GM23338 (cell line): ENCODE data around the gene MTMR8. TPM values are rescaled to one million over a fixed set of nuclear protein-coding genes. Genes with fewer than 3 reads are reported as not detected.

Experiments used
- ATAC-seq: fragments of 200-7000 bp; cut with Tn5 transposase; 3 replicates; pipeline ENCODE4 v1.9.1; 2020
- DNase-seq: peaks from one replicate; pipeline ENCODE4 v3.0.0-alpha.2; 2015; ENCODE audit warnings: low spot score
- H2AFZ ChIP-seq: fragments of 200-600 bp; sonication (generic); 2 replicates; pipeline ENCODE4 v1.8.0; 2016; ENCODE audit warnings: antibody characterized with exemption, mild to moderate bottlenecking, moderate library complexity
- H3F3A ChIP-seq: fragments of 200-600 bp; sonication (generic); replicated peaks from 2 replicates; pipeline ENCODE4 v1.8.0; 2017; ENCODE audit warnings: antibody characterized with exemption, mixed run types, low read depth
- H3K27ac ChIP-seq: fragments of 200-600 bp; sonication (generic); 2 replicates; pipeline ENCODE4 v1.6.1; 2016; ENCODE audit warnings: low read depth
- H3K27me3 ChIP-seq: fragments of 200-600 bp; sonication (generic); 2 replicates; pipeline ENCODE4 v1.8.0; 2016; ENCODE audit warnings: mild to moderate bottlenecking, mixed run types, moderate library complexity; ENCODE audit not compliant: insufficient read depth
- H3K36me3 ChIP-seq: fragments of 200-600 bp; sonication (generic); 2 replicates; pipeline ENCODE4 v1.8.0; 2016; ENCODE audit warnings: mild to moderate bottlenecking; ENCODE audit not compliant: insufficient read depth
- H3K4me1 ChIP-seq: fragments of 200-600 bp; sonication (generic); 2 replicates; pipeline ENCODE4 v1.8.0; 2016; ENCODE audit warnings: mild to moderate bottlenecking, moderate library complexity; ENCODE audit not compliant: insufficient read depth
- H3K4me2 ChIP-seq: fragments of 200-600 bp; sonication (generic); 2 replicates; pipeline ENCODE4 v1.7.1; 2017; ENCODE audit warnings: mixed run types
- H3K4me3 ChIP-seq: fragments of 200-600 bp; sonication (generic); 2 replicates; pipeline ENCODE4 v1.6.1; 2016; ENCODE audit warnings: mixed run types
- H3K79me2 ChIP-seq: fragments of 200-600 bp; sonication (generic); replicated peaks from 2 replicates; pipeline ENCODE4 v1.8.0; 2017; ENCODE audit warnings: mild to moderate bottlenecking; ENCODE audit not compliant: insufficient read depth
- H3K9me2 ChIP-seq: fragments of 200-600 bp; sonication (generic); 2 replicates; pipeline ENCODE4 v1.8.0; 2017; ENCODE audit not compliant: insufficient read depth
- H4K20me1 ChIP-seq: fragments of 200-600 bp; sonication (generic); replicated peaks from 2 replicates; pipeline ENCODE4 v1.8.0; 2017; ENCODE audit warnings: mild to moderate bottlenecking; ENCODE audit not compliant: insufficient read depth
- H3K27ac Mint-ChIP-seq: 2 replicates; pipeline ENCODE4 v1.8.0; 2020; ENCODE audit warnings: inconsistent platforms, mild to moderate bottlenecking, moderate library complexity, mixed read lengths
- H3K27me3 Mint-ChIP-seq: 3 replicates; pipeline ENCODE4 v1.8.0; 2022; ENCODE audit warnings: low read depth, mild to moderate bottlenecking, moderate library complexity, mixed read lengths, inconsistent platforms; ENCODE audit not compliant: insufficient read depth, poor library complexity
- H3K36me3 Mint-ChIP-seq: 3 replicates; pipeline ENCODE4 v1.8.0; 2021; ENCODE audit warnings: low read depth, mild to moderate bottlenecking, inconsistent platforms, moderate library complexity, mixed read lengths
- H3K4me1 Mint-ChIP-seq: 3 replicates; pipeline ENCODE4 v1.8.0; 2020; ENCODE audit warnings: mild to moderate bottlenecking, inconsistent platforms, mixed read lengths
- H3K4me3 Mint-ChIP-seq: 3 replicates; pipeline ENCODE4 v1.8.0; 2021; ENCODE audit warnings: moderate library complexity, mild to moderate bottlenecking, inconsistent platforms, mixed read lengths
- H3K9me3 Mint-ChIP-seq: 3 replicates; pipeline ENCODE4 v1.8.0; 2020; ENCODE audit warnings: moderate library complexity, mild to moderate bottlenecking, inconsistent platforms, mixed read lengths
- CREB1 ChIP-seq: fragments of 250-450 bp; sonication (Bioruptor Pico); IDR thresholded peaks from 2 replicates; pipeline ENCODE4 v1.5.0; 2020; ENCODE audit warnings: low read depth, mild to moderate bottlenecking, moderate library complexity
- EZH2 ChIP-seq: fragments of 200-600 bp; sonication (generic); IDR thresholded peaks from one replicate; pipeline ENCODE4 v1.8.0; 2017; ENCODE audit warnings: antibody characterized with exemption, mild to moderate bottlenecking, low read depth; ENCODE audit not compliant: unreplicated experiment
- EZH2phosphoT487 ChIP-seq: fragments of 200-600 bp; sonication (generic); IDR thresholded peaks from one replicate; pipeline ENCODE4 v1.8.1; 2018; ENCODE audit warnings: antibody characterized with exemption; ENCODE audit not compliant: unreplicated experiment
- JUNB ChIP-seq: IDR thresholded peaks from one replicate; pipeline ENCODE4 v1.6.1; 2016; ENCODE audit warnings: antibody characterized with exemption; ENCODE audit not compliant: unreplicated experiment
- NANOG ChIP-seq: IDR thresholded peaks from 2 replicates; pipeline ENCODE4 v1.6.1; 2016; ENCODE audit warnings: antibody characterized with exemption, borderline replicate concordance
- POLR2AphosphoS5 ChIP-seq: IDR thresholded peaks from 2 replicates; pipeline ENCODE4 v1.6.1; 2016; ENCODE audit warnings: antibody characterized with exemption, low read depth
- REST ChIP-seq: IDR thresholded peaks from one replicate; pipeline ENCODE4 v1.6.1; 2018; ENCODE audit warnings: antibody characterized with exemption; ENCODE audit not compliant: unreplicated experiment
- STAT1 ChIP-seq: IDR thresholded peaks from one replicate; pipeline ENCODE4 v1.6.1; 2016; ENCODE audit warnings: antibody characterized with exemption; ENCODE audit not compliant: unreplicated experiment
- ZNF114 ChIP-seq: fragments of 250-450 bp; sonication (Bioruptor Pico); IDR thresholded peaks from 2 replicates; pipeline ENCODE4 v1.5.0; 2020; ENCODE audit warnings: mild to moderate bottlenecking, moderate library complexity
- ZNF331 ChIP-seq: fragments of 250-450 bp; sonication (Bioruptor Pico); IDR thresholded peaks from 2 replicates; pipeline ENCODE4 v1.5.0; 2020; ENCODE audit warnings: low read depth, mild to moderate bottlenecking, moderate library complexity
- polyA plus RNA-seq: library from polyadenylated mRNA; unstranded; fragments of >200 nt; fragmentation: Nextera tagmentation; extraction: Ambion mirVana; gene quantifications from 2 replicates; pipeline ENCODE4 v1.2.1, GENCODE V29; 2016
- total RNA-seq: library from RNA; depleted of rRNA; stranded (reverse); fragments of >200 nt; shearing (Covaris generic); gene quantifications from 2 replicates; pipeline ENCODE4 v1.2.3, GENCODE V29; 2014
- TF ChIP-seq, protein P1 (sequence below), 2 experiments: fragments of 200-600 bp in 1 of 2; sonication (generic) in 1 of 2; conservative IDR thresholded peaks; 2 replicates each; pipeline versions ENCODE4 v1.5.1 to v1.6.1; 2016 to 2017; ENCODE audit warnings: antibody characterized with exemption in 2 of 2, low read depth in 2 of 2, mild to moderate bottlenecking in 2 of 2, moderate library complexity in 1 of 2
- TF ChIP-seq, protein P2 (sequence below): fragments of 250-450 bp; sonication (Bioruptor Pico); IDR thresholded peaks from 2 replicates; pipeline ENCODE4 v1.5.0; 2020; ENCODE audit warnings: mild to moderate bottlenecking, moderate library complexity
- TF ChIP-seq, protein P3 (sequence below): IDR thresholded peaks from 2 replicates; pipeline ENCODE4 v1.6.1; 2016; ENCODE audit warnings: antibody characterized with exemption

The MTMR8 gene
- total and polyA plus RNA-seq, 2 experiments from 2014 or later, result 5.6 to 8.8 TPM

- Mint-ChIP-seq H3K9me3 (no peaks in the 10 kb centered on the region), H3K27ac (no peak overlapping the region), H3K36me3 (no peaks in the 10 kb centered on the region; the same call in 1 of the 3 replicates), H3K4me1 (no peaks in the 10 kb centered on the region), H3K27me3 (no peaks in the 10 kb centered on the region), H3K4me3 (no peak overlapping the region)
- Histone ChIP-seq H3K27ac (no peak overlapping the region), H3K4me1 (no peaks in the 10 kb centered on the region), H2AFZ (no peak overlapping the region), H3K27me3 (no peaks in the 10 kb centered on the region), H3K36me3 (no peaks in the 10 kb centered on the region), H4K20me1 (no peaks in the 10 kb centered on the region), H3K9me2 (no peaks in the 10 kb centered on the region), H3F3A (no peaks in the 10 kb centered on the region), H3K4me3 (no peak overlapping the region), H3K79me2 (no peaks in the 10 kb centered on the region), H3K4me2 (no peak overlapping the region)
- DNase-seq (no peak), ATAC-seq (no peak)
- TF ChIP-seq POLR2AphosphoS5 (no peak), EZH2 (no peak), EZH2phosphoT487 (no peak), STAT1 (no peak), JUNB (no peak), REST (no peak), CREB1 (CRISPR knock-in tag) (no peak), ZNF114 (no peak), ZNF331 (CRISPR knock-in tag) (no peak), NANOG (no peak)
- TF ChIP-seq, protein P1, sequence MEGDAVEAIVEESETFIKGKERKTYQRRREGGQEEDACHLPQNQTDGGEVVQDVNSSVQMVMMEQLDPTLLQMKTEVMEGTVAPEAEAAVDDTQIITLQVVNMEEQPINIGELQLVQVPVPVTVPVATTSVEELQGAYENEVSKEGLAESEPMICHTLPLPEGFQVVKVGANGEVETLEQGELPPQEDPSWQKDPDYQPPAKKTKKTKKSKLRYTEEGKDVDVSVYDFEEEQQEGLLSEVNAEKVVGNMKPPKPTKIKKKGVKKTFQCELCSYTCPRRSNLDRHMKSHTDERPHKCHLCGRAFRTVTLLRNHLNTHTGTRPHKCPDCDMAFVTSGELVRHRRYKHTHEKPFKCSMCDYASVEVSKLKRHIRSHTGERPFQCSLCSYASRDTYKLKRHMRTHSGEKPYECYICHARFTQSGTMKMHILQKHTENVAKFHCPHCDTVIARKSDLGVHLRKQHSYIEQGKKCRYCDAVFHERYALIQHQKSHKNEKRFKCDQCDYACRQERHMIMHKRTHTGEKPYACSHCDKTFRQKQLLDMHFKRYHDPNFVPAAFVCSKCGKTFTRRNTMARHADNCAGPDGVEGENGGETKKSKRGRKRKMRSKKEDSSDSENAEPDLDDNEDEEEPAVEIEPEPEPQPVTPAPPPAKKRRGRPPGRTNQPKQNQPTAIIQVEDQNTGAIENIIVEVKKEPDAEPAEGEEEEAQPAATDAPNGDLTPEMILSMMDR (conservative IDR thresholded peaks at IDR 0.05; ENCODE audit: low read depth in 2 of 2), result no peak
- TF ChIP-seq, protein P2, sequence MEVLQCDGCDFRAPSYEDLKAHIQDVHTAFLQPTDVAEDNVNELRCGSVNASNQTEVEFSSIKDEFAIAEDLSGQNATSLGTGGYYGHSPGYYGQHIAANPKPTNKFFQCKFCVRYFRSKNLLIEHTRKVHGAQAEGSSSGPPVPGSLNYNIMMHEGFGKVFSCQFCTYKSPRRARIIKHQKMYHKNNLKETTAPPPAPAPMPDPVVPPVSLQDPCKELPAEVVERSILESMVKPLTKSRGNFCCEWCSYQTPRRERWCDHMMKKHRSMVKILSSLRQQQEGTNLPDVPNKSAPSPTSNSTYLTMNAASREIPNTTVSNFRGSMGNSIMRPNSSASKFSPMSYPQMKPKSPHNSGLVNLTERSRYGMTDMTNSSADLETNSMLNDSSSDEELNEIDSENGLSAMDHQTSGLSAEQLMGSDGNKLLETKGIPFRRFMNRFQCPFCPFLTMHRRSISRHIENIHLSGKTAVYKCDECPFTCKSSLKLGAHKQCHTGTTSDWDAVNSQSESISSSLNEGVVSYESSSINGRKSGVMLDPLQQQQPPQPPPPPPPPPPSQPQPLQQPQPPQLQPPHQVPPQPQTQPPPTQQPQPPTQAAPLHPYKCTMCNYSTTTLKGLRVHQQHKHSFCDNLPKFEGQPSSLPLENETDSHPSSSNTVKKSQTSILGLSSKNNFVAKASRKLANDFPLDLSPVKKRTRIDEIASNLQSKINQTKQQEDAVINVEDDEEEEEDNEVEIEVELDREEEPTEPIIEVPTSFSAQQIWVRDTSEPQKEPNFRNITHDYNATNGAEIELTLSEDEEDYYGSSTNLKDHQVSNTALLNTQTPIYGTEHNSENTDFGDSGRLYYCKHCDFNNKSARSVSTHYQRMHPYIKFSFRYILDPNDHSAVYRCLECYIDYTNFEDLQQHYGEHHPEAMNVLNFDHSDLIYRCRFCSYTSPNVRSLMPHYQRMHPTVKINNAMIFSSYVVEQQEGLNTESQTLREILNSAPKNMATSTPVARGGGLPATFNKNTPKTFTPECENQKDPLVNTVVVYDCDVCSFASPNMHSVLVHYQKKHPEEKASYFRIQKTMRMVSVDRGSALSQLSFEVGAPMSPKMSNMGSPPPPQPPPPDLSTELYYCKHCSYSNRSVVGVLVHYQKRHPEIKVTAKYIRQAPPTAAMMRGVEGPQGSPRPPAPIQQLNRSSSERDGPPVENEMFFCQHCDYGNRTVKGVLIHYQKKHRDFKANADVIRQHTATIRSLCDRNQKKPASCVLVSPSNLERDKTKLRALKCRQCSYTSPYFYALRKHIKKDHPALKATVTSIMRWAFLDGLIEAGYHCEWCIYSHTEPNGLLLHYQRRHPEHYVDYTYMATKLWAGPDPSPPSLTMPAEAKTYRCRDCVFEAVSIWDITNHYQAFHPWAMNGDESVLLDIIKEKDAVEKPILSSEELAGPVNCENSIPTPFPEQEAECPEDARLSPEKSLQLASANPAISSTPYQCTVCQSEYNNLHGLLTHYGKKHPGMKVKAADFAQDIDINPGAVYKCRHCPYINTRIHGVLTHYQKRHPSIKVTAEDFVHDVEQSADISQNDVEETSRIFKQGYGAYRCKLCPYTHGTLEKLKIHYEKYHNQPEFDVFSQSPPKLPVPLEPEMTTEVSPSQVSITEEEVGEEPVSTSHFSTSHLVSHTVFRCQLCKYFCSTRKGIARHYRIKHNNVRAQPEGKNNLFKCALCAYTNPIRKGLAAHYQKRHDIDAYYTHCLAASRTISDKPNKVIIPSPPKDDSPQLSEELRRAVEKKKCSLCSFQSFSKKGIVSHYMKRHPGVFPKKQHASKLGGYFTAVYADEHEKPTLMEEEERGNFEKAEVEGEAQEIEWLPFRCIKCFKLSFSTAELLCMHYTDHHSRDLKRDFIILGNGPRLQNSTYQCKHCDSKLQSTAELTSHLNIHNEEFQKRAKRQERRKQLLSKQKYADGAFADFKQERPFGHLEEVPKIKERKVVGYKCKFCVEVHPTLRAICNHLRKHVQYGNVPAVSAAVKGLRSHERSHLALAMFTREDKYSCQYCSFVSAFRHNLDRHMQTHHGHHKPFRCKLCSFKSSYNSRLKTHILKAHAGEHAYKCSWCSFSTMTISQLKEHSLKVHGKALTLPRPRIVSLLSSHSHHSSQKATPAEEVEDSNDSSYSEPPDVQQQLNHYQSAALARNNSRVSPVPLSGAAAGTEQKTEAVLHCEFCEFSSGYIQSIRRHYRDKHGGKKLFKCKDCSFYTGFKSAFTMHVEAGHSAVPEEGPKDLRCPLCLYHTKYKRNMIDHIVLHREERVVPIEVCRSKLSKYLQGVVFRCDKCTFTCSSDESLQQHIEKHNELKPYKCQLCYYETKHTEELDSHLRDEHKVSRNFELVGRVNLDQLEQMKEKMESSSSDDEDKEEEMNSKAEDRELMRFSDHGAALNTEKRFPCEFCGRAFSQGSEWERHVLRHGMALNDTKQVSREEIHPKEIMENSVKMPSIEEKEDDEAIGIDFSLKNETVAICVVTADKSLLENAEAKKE (CRISPR knock-in tag), result no peak
- TF ChIP-seq, protein P3, sequence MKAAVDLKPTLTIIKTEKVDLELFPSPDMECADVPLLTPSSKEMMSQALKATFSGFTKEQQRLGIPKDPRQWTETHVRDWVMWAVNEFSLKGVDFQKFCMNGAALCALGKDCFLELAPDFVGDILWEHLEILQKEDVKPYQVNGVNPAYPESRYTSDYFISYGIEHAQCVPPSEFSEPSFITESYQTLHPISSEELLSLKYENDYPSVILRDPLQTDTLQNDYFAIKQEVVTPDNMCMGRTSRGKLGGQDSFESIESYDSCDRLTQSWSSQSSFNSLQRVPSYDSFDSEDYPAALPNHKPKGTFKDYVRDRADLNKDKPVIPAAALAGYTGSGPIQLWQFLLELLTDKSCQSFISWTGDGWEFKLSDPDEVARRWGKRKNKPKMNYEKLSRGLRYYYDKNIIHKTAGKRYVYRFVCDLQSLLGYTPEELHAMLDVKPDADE, result no peak
These were observed 44.7 kb downstream of the MTMR8 start for GRCh38 chrX:64350521-64350920.
